Subcutaneous abdominal adipose tissue (tissue), 5 donors: ENCODE measurements around the gene DNASE1L1.

Source experiments
- H3K27ac ChIP-seq: one replicate; pipeline ENCODE4 v1.7.0; 2013; ENCODE audit warnings: low read depth, mild to moderate bottlenecking, inconsistent platforms, low read length, moderate library complexity
- H3K27me3 ChIP-seq, 5 donors: one replicate each; pipeline ENCODE4 v1.7.0; 2013; ENCODE audit warnings: low read length in 5 of 5, inconsistent platforms in 1 of 5; ENCODE audit not compliant: control insufficient read depth in 5 of 5, insufficient read depth in 4 of 5
- H3K36me3 ChIP-seq, 5 donors: one replicate each; pipeline ENCODE4 v1.7.0; 2013; ENCODE audit warnings: low read length in 5 of 5; ENCODE audit not compliant: control insufficient read depth in 5 of 5, insufficient read depth in 5 of 5
- H3K4me1 ChIP-seq, 5 donors: one replicate each; pipeline ENCODE4 v1.7.0; 2013; ENCODE audit warnings: low read length in 5 of 5, mild to moderate bottlenecking in 3 of 5, moderate library complexity in 1 of 5; ENCODE audit not compliant: control insufficient read depth in 5 of 5, insufficient read depth in 5 of 5
- H3K4me3 ChIP-seq, 5 donors: one replicate each; pipeline ENCODE4 v1.7.0; 2013; ENCODE audit warnings: low read length in 5 of 5, low read depth in 1 of 5
- H3K9ac ChIP-seq, 5 donors: one replicate each; pipeline ENCODE4 v1.7.0; 2013; ENCODE audit warnings: low read length in 5 of 5, mild to moderate bottlenecking in 4 of 5, moderate library complexity in 3 of 5
- H3K9me3 ChIP-seq, 5 donors: one replicate each; pipeline ENCODE4 v1.7.0; 2013; ENCODE audit warnings: low read length in 5 of 5; ENCODE audit not compliant: control insufficient read depth in 5 of 5
- donor health status: healthy.
- donor health status: healthy.
- donor health status: healthy.
- donor health status: healthy.
- donor health status: healthy.

Gene DNASE1L1, protein sequence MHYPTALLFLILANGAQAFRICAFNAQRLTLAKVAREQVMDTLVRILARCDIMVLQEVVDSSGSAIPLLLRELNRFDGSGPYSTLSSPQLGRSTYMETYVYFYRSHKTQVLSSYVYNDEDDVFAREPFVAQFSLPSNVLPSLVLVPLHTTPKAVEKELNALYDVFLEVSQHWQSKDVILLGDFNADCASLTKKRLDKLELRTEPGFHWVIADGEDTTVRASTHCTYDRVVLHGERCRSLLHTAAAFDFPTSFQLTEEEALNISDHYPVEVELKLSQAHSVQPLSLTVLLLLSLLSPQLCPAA

DNA sequence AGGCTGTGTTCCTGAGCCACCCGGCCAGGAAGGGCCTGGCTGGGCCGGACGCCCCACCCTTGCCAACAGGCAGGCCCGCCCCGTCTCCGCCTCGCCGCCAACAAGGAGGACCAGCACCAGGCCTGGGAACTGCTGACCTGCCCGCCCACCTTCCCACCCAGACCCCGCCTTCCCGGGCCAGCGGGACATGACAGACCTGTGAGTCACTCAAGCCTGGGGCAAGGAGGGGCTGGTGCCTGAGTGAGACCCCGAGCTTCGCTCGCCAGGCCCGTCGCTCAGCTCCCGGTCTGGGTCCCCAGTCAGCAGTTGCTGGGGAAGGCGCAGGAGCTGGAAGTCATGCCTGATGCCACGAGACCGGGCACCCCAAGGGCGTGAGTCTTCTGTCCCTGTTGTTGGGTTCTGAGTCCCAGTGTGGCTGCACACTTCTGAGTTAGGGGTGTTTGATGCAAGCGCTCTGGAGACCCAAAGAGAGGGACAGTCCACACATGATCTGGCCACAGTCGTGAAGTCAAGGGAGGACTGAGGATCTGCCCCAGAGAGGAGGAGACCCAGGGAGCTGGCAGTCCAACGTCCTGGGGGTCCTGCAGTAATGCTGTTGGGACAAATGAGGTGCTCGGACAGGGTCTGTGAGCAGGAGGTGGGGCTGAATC lies at the start of gene DNASE1L1:
Gene DNASE1L1, minus strand, starts transcription at position 33 of the 650 bp plus-strand sequence. CDS start 3,686 bp downstream, outside the sequence.
- H3K36me3 ChIP-seq, result peaks cover 0 to 15% (median 4%) of the 10 kb centered on the region in 5 donors
- peaks cover 0 to 19% (median 5%) of the 10 kb centered on the region in 5 donors for H3K27me3 ChIP-seq
- H3K9ac ChIP-seq, result peak within 1 kb of the TSS; percentile 22 to 81 (median 60)
- peak within 1 kb of the TSS; percentile 33 to 63 (median 53) for H3K4me3 ChIP-seq
- H3K4me1 ChIP-seq, result peaks cover 3 to 25% (median 18%) of the 10 kb centered on the region in 5 donors
- H3K9me3 ChIP-seq, result no peaks in the 10 kb centered on the region
- H3K27ac ChIP-seq, result peak within 1 kb of the TSS; percentile 74

DNA sequence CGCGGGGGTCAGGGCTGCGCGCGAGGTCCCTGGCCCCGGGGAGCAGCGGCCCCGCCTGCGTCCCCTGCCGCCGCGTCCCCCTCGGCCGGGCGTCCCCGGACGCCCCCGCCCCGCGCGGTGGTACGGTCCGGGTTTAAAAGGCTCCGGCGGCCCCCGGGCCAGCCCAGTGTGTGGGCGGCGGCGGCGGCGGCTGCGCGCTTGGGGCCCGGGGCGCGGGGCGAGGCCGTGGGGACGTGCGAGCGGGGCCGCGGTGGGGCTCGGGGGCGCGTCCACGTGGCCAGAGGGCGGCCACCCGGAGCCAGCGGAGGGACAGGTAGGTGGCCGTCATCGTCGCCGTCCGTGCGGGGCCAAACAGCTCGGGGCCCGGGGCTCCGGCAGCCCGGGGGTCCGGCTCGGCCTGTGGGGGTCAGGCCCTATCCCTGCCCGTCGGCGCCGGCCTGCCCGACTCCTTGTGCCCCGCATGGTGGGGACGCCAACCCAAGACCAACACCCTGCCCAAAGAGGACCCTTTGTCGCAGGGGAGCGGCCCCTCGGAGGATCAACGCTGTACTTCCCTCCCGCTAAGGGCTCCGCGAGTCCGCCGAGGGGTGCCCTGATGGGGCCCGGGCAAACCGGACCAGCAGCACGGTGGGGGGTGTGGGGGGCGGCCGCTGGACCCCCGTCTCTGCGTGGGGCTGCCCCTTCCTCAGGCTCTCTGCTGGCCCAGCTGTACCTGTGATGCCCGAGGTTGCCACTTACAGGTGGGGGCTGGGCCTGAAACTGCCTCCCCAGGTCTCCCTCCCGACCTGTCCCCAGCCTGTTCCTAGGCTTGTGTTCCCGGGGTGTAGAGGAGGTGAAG lies 49.3 kb upstream of the DNASE1L1 start, which contains the start of gene PLXNA3:
Gene PLXNA3, plus strand, starts transcription at position 166 of the 838 bp plus-strand sequence. CDS start 1,903 bp downstream, outside the sequence.
- Histone ChIP-seq H3K36me3 (peaks cover 0 to 25% (median 14%) of the 10 kb centered on the region in 5 donors), H3K27ac (no peak within 1 kb of the TSS), H3K27me3 (peaks cover 0 to 6% (median 0%) of the 10 kb centered on the region in 5 donors), H3K4me1 (peaks cover 0 to 20% (median 12%) of the 10 kb centered on the region in 5 donors), H3K4me3 (peak within 1 kb of the TSS; percentile 59 to 74 (median 66)), H3K9me3 (no peaks in the 10 kb centered on the region), H3K9ac (peak within 1 kb of the TSS in 4 of 5 donors; percentile 54 to 73 (median 60))

DNA sequence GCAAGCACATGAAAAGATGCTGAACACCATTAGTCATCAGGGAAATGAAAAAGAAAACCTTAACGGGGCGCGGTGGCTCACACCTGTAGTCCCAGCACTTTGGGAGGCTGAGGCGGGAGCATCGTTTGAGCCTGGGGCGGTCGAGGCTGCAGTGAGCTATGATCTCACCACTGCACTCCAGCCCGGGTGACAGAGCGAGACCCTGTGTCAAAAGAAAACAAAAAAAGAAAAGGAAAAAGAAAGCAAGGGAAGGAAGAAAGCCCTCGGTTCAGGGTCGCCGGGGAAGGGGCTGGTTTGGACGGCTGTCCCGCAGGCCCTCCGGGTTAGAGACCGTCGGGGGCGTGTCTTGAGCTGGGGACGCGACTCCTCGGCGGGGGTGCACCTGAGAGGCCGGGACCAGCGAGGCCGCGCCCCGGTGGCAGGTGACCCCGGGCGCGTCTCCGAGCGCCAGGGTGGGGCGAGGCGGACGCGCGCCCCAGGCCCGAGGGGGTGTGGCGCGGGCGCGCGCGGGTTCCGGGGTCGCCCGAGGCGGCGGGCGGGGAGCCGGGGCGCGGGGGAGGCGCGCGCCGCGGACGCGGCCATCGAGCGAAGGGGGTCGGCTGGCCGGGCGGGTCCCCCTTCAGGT lies 48.5 kb upstream of the DNASE1L1 start:
- Histone ChIP-seq H3K27me3 (peaks cover 0 to 6% (median 2%) of the 10 kb centered on the region in 5 donors), H3K9me3 (no peaks in the 10 kb centered on the region), H3K9ac (peak overlapping the region in 1 of 5 donors; percentile 7), H3K27ac (no peak overlapping the region), H3K4me1 (peaks cover 0 to 20% (median 12%) of the 10 kb centered on the region in 5 donors), H3K4me3 (peak overlapping the region in 4 of 5 donors; percentile 50 to 74 (median 57)), H3K36me3 (peaks cover 0 to 20% (median 14%) of the 10 kb centered on the region in 5 donors)

- peaks cover 2 to 10% (median 6%) of the 10 kb centered on the region in 5 donors for H3K27me3 ChIP-seq
- peaks cover 0 to 3% (median 0%) of the 10 kb centered on the region in 5 donors for H3K4me1 ChIP-seq
- H3K36me3 ChIP-seq, result peaks cover 0 to 37% (median 31%) of the 10 kb centered on the region in 5 donors
- no peak overlapping the region for H3K27ac ChIP-seq
- H3K9me3 ChIP-seq, result no peaks in the 10 kb centered on the region
- no peak overlapping the region for H3K9ac ChIP-seq
- H3K4me3 ChIP-seq, result no peak overlapping the region
Measured at GRCh38 chrX:154452823-154453222, 43.8 kb upstream of the DNASE1L1 start.

DNA sequence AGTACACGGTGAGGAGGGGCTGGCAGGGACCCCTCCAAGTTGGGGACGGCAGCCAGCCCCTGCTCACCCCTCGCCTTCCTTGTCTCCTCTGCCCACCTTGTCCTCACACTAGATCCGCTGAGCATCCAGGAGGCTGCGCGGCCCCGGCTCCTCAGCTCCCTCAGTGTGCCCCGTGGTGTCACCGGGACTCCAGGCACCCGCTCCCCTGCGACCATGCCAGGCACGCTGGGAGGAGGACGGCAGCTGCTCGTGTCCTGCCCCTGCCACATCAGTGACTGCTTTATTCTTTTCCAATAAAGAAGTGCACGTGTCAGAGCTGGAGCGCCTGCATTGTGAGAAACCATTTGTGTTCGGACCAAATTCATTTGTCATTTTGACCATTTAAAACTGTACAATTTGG lies 41.3 kb upstream of the DNASE1L1 start:
- Histone ChIP-seq H3K27ac (no peak overlapping the region), H3K36me3 (peaks cover 0 to 58% (median 35%) of the 10 kb centered on the region in 5 donors), H3K9ac (no peak overlapping the region)

GRCh38 chrX:154449618-154450017 lies 40.6 kb upstream of the DNASE1L1 start:
- peaks cover 3 to 12% (median 10%) of the 10 kb centered on the region in 5 donors for H3K27me3 ChIP-seq
- H3K4me1 ChIP-seq, result peaks cover 0 to 18% (median 10%) of the 10 kb centered on the region in 5 donors
- no peak overlapping the region for H3K9ac ChIP-seq
- peaks cover 0 to 58% (median 35%) of the 10 kb centered on the region in 5 donors for H3K36me3 ChIP-seq
- no peak overlapping the region for H3K27ac ChIP-seq
- no peaks in the 10 kb centered on the region for H3K9me3 ChIP-seq
- no peak overlapping the region for H3K4me3 ChIP-seq

More for the DNA sequence above, 41.3 kb upstream of the DNASE1L1 start:
- H3K4me1 ChIP-seq, result peaks cover 0 to 11% (median 3%) of the 10 kb centered on the region in 5 donors
- no peaks in the 10 kb centered on the region for H3K9me3 ChIP-seq
- H3K4me3 ChIP-seq, result no peak overlapping the region
- peaks cover 3 to 11% (median 8%) of the 10 kb centered on the region in 5 donors for H3K27me3 ChIP-seq

GRCh38 chrX:154448484-154448883 lies 39.4 kb upstream of the DNASE1L1 start:
- no peak overlapping the region for H3K4me3 ChIP-seq
- H3K27ac ChIP-seq, result no peak overlapping the region
- peaks cover 0 to 23% (median 16%) of the 10 kb centered on the region in 5 donors for H3K4me1 ChIP-seq
- H3K9ac ChIP-seq, result no peak overlapping the region
- peaks cover 0 to 58% (median 35%) of the 10 kb centered on the region in 5 donors for H3K36me3 ChIP-seq
- peaks cover 3 to 13% (median 7%) of the 10 kb centered on the region in 5 donors for H3K27me3 ChIP-seq
- no peaks in the 10 kb centered on the region for H3K9me3 ChIP-seq

DNA sequence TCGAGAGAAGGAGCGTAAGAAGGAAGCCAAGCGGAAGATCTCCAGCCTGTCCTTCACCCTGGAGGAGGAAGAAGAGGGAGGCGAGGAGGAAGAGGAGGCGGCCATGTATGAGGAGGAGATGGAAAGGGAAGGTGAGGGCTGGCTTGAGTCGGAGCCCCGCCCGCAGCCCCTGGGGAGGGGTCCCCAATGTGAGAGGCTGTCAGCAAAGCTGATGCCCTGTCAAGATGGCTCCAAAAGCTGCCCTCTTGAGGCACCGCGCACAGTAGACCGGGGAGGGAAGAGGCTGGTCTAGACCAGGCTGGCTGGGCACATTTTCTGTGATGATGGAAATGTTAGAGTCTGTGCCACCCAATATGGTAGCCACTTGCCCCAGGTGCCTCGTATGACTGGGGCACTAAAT lies 37.4 kb upstream of the DNASE1L1 start:
- Histone ChIP-seq H3K36me3 (peaks cover 0 to 66% (median 40%) of the 10 kb centered on the region in 5 donors), H3K9ac (no peak overlapping the region), H3K27ac (no peak overlapping the region), H3K4me3 (no peak overlapping the region), H3K4me1 (peaks cover 0 to 26% (median 18%) of the 10 kb centered on the region in 5 donors), H3K27me3 (peaks cover 3 to 13% (median 7%) of the 10 kb centered on the region in 5 donors), H3K9me3 (no peaks in the 10 kb centered on the region)

GRCh38 chrX:154445776-154446175 lies 36.7 kb upstream of the DNASE1L1 start:
- Histone ChIP-seq H3K36me3 (peaks cover 0 to 66% (median 40%) of the 10 kb centered on the region in 5 donors), H3K27ac (no peak overlapping the region)

More at GRCh38 chrX:154445776-154446175, 36.7 kb upstream of the DNASE1L1 start:
- Histone ChIP-seq H3K4me3 (no peak overlapping the region), H3K27me3 (peaks cover 0 to 13% (median 7%) of the 10 kb centered on the region in 5 donors), H3K9ac (no peak overlapping the region), H3K9me3 (no peaks in the 10 kb centered on the region), H3K4me1 (peaks cover 0 to 26% (median 18%) of the 10 kb centered on the region in 5 donors)
